Astrocyte (in vitro differentiated cells and primary cell): ENCODE data around the gene ATF6.

Experiments used
- EZH2 ChIP-seq: IDR thresholded peaks from 2 replicates; pipeline ENCODE4 v1.6.1; 2012; ENCODE audit warnings: mild to moderate bottlenecking, low read length, inconsistent platforms; ENCODE audit not compliant: insufficient read depth
- TF ChIP-seq, protein P1 (sequence below): IDR thresholded peaks from 2 replicates; pipeline ENCODE4 v1.5.1; 2011; ENCODE audit warnings: low read depth, mild to moderate bottlenecking, inconsistent platforms, low read length, moderate library complexity; ENCODE audit not compliant: insufficient read depth

DNA sequence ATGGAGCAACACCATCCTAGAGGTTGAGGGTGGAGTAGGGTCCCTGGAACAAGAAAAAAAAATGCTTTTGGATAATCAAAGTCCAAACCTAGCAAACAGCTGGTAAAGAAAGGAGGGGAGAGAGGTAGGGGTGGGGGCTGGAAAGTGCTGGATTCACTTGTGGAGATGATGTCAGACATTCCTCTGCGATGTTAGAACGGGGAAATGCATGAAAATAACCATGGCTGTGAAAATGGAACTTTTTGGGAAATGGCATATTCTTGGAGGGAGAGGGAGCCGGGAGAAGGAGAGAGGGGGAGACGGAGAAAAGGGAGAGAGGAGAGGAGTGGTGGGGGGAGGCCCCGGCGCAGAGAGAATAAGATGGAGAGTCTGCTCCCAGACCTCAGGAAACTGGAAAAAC is 203.9 kb downstream of the ATF6 start:
- TF ChIP-seq, protein P1, sequence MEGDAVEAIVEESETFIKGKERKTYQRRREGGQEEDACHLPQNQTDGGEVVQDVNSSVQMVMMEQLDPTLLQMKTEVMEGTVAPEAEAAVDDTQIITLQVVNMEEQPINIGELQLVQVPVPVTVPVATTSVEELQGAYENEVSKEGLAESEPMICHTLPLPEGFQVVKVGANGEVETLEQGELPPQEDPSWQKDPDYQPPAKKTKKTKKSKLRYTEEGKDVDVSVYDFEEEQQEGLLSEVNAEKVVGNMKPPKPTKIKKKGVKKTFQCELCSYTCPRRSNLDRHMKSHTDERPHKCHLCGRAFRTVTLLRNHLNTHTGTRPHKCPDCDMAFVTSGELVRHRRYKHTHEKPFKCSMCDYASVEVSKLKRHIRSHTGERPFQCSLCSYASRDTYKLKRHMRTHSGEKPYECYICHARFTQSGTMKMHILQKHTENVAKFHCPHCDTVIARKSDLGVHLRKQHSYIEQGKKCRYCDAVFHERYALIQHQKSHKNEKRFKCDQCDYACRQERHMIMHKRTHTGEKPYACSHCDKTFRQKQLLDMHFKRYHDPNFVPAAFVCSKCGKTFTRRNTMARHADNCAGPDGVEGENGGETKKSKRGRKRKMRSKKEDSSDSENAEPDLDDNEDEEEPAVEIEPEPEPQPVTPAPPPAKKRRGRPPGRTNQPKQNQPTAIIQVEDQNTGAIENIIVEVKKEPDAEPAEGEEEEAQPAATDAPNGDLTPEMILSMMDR, result no peak
- TF ChIP-seq EZH2, result no peak
